ENCODE measurements around the gene UGT1A4. TPM values are rescaled to one million over a fixed set of nuclear protein-coding genes. Genes with fewer than 3 reads are reported as not detected.

Gene UGT1A4
- total and polyA plus RNA-seq, 9 donors = not detected

DNA sequence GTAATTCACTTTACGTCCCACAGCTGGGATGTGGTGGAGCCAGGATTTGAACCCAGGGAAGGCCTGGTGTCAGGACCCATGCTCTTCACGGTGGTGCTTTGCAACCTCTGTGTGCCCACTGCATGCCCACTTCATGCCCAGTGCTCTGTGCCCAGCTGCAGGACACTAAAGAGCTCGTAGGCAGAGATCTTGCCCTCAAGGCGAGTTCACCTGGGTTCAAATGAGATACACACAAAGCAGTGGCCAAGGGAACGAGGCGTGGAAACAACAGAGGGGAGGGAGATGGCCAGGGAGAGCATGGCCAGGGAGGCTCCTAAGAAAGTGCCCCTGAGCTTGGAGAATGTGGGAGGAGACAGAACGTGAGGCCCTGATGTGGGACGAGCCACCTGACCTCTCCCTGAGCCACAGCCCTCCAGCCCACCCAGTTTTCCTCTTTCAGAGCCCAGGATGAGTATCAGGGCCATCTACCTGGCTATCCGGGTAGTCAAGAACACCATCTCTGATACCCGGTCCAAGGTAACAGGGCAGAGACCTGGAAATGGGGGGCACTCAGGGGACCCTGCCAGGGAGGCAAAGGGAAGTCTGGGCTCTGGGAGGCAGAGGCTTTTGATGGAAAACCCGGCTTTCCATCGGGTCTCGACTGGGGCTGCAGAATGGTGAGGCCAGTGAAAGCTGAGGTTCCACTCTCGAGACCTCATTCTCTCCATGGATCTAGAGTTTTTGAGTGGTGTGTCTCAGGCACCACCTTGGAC, 80.0 kb downstream of the UGT1A4 start:
- WGBS (ENCODE audit: insufficient coverage) = 88% methylated on average over 12 of the region's 14 CpGs
- no peaks in the 10 kb centered on the region for H3K9me3 ChIP-seq (replicated peaks; ENCODE audit: control insufficient read depth, low read depth, low read length)

DNA sequence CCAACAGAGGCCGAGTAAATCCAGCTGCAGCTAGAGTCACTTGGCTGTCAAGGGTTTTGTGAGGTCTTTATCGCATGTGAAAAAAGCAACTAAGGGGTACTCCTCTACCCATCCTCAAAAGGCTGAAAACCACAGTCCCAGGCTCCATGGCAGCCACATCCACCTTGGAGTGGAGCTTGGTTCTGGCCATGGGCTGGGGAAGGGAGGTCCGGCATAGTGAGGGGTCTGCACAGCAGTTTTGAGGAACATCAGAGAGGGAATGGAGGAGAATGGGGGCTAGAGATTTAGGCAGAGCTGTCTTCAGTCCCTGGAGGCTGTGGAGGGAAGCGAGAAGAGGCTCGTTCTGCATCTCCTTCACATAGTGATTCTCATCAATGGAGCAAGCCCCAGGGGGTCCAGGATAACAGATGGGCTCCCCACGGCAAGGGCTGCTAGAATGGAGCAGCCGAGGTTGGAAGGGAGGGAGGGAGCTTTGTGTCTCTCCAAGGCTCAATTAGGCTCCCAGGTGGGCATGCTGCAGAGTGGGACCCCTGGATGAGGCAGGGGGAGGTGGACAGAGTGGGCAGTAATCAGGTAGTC, 80.6 kb downstream of the UGT1A4 start:
- H3K9me3 ChIP-seq (replicated peaks; ENCODE audit: control insufficient read depth, low read depth, low read length) = no peaks in the 10 kb centered on the region
- H3K36me3 ChIP-seq (ENCODE audit: control insufficient read depth, insufficient read depth, low read length) = no peaks in the 10 kb centered on the region
- no peak overlapping the region for H3K4me3 ChIP-seq (ENCODE audit: low read length)
- WGBS (ENCODE audit: insufficient coverage) = 46% methylated on average over 2 of the region's 7 CpGs
- H3K27me3 ChIP-seq (ENCODE audit: control insufficient read depth, insufficient read depth, low read length) = peaks cover 3% of the 10 kb centered on the region
- no peak for DNase-seq
- H3K27ac ChIP-seq (ENCODE audit: low read length) = no peak overlapping the region
- no peaks in the 10 kb centered on the region for H3K4me1 ChIP-seq (ENCODE audit: control insufficient read depth, insufficient read depth, low read length)

More for the DNA sequence above, 80.0 kb downstream of the UGT1A4 start:
- H3K27me3 ChIP-seq (ENCODE audit: control insufficient read depth, insufficient read depth, low read length) = peaks cover 2% of the 10 kb centered on the region
- no peak for DNase-seq
- H3K4me1 ChIP-seq (ENCODE audit: control insufficient read depth, insufficient read depth, low read length) = no peaks in the 10 kb centered on the region
- no peaks in the 10 kb centered on the region for H3K36me3 ChIP-seq (ENCODE audit: control insufficient read depth, insufficient read depth, low read length)
- no peak overlapping the region for H3K27ac ChIP-seq (ENCODE audit: low read length)
- no peak overlapping the region for H3K4me3 ChIP-seq (ENCODE audit: low read length)

DNA sequence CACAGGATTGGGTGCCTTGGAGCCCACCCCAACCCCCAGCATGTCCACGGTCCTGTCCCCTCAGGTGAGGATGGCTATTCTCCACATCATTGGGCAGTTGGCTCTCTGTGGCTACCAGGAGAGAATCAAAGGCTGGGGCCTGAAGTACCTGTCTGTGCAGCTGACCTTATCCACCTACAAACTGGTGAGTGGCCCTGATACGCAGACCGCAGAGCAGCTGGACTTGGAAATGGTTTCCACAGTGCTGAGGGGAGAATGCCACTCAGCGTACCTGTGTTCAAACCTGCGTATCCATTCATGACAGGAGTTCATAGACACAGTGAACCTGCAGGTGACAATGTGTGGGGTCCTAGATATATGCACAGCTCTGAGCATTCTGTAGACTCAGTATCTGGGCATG, 81.2 kb downstream of the UGT1A4 start:
- DNase-seq = no peak
- Histone ChIP-seq H3K36me3 (ENCODE audit: control insufficient read depth, insufficient read depth, low read length) (no peaks in the 10 kb centered on the region), H3K9me3 (replicated peaks; ENCODE audit: control insufficient read depth, low read depth, low read length) (no peaks in the 10 kb centered on the region), H3K4me1 (ENCODE audit: control insufficient read depth, insufficient read depth, low read length) (no peaks in the 10 kb centered on the region), H3K27me3 (ENCODE audit: control insufficient read depth, insufficient read depth, low read length) (peaks cover 5% of the 10 kb centered on the region), H3K27ac (ENCODE audit: low read length) (no peak overlapping the region), H3K4me3 (ENCODE audit: low read length) (no peak overlapping the region)
- WGBS (ENCODE audit: insufficient coverage) = 70% methylated on average over 4 of the region's 5 CpGs

DNA sequence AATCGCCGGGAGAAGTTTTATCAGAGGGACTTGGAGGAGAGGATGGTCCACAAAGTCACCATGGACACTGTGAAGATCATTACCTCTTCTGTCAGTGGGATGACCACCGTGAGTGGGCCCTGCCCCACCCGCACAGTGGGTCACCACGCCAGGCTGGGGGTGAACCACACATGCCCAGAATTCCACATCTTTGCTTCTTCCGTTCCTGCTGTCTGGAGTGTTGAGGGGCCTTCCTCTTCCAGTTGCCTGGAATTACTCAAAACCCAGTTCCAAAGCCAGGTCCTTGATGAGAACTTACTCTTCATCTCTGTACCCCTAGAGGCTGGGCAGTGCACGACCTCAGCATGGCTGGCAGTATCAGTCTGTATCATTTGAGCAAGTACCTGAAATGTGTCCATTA, 81.7 kb downstream of the UGT1A4 start:
- no peak overlapping the region for H3K27ac ChIP-seq (ENCODE audit: low read length)
- no peaks in the 10 kb centered on the region for H3K9me3 ChIP-seq (replicated peaks; ENCODE audit: control insufficient read depth, low read depth, low read length)
- DNase-seq = no peak
- H3K27me3 ChIP-seq (ENCODE audit: control insufficient read depth, insufficient read depth, low read length) = peaks cover 5% of the 10 kb centered on the region
- no peak overlapping the region for H3K4me3 ChIP-seq (ENCODE audit: low read length)
- H3K4me1 ChIP-seq (ENCODE audit: control insufficient read depth, insufficient read depth, low read length) = no peaks in the 10 kb centered on the region
- WGBS (ENCODE audit: insufficient coverage) = 83% methylated on average over 3 of the region's 7 CpGs
- H3K36me3 ChIP-seq (ENCODE audit: control insufficient read depth, insufficient read depth, low read length) = no peaks in the 10 kb centered on the region

DNA sequence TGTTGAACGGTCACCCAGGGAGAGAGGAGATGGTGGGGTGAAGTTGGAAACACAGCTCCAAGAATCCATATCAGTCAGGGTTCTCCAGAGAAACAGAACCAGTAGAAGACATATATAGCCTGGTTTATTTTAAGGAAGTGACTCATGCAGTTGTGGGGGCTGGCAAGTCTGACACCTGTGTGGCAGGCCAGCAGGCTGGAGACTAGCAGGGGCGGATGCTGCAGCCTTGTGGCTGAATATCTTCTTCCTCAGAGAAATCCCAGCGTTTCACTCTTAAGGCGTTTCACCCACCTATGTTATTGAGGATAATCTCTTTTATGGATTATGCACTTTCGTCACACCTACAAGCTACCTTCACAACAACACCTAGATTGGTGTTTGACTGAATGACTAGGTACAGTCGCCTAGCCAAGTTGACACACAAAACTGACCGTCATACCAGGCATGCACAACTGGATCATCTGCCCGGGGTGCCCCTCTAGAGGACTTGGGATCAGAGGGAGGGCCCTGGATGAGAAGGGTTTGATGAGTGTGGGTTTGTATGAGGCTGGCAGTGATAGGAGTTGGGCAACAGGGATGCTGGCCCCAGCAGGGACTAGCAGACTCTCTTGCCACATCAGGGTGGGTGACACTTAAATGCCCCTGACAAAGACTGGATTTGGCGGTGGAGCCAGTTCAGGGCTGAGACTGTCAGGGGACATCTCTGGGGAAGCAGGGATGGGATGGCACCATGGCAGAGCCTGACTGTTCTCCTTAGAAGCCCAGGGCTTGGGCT, 83.0 kb downstream of the UGT1A4 start:
- H3K27ac ChIP-seq (ENCODE audit: low read length) = no peak overlapping the region
- H3K4me3 ChIP-seq (ENCODE audit: low read length) = no peak overlapping the region
- no CpG with 5 or more reads among the region's 9 CpGs for WGBS (ENCODE audit: insufficient coverage)
- H3K36me3 ChIP-seq (ENCODE audit: control insufficient read depth, insufficient read depth, low read length) = no peaks in the 10 kb centered on the region
- peaks cover 5% of the 10 kb centered on the region for H3K27me3 ChIP-seq (ENCODE audit: control insufficient read depth, insufficient read depth, low read length)
- H3K9me3 ChIP-seq (replicated peaks; ENCODE audit: control insufficient read depth, low read depth, low read length) = no peaks in the 10 kb centered on the region
- no peaks in the 10 kb centered on the region for H3K4me1 ChIP-seq (ENCODE audit: control insufficient read depth, insufficient read depth, low read length)
- no peak for DNase-seq

DNA sequence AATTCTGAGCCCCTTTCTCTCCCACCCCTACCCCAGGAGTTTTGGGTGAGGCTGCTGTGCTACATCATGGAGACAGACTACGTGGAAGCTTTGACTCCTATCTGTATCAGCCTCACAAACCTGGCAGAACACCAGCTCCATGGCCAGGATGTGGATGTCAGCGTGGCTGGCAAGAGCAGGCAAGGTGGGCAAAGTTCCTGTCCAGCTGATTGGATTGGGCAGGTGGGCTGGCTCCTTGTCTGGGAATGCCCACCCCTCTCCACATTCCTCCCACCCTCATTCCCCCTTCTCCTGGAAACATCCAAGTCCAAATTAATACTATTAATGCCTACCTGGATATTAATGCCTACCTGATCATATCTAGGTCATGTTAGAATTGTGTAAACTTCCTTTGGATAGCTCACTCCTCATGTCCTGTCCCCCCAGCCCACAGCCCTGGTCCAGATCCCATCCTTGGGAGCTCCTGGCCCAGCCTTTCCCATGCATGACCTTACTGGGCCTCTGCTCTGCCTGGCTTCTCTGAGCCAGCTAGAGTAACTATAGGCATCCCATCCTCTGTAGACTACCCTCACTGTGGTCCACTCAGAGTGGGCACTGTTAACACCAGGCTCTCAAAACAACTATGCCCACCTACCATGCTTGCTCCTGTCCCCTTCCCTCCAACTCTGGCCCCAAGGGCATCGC, 83.7 kb downstream of the UGT1A4 start:
- 17% methylated on average over 1 of the region's 3 CpGs for WGBS (ENCODE audit: insufficient coverage)

DNA sequence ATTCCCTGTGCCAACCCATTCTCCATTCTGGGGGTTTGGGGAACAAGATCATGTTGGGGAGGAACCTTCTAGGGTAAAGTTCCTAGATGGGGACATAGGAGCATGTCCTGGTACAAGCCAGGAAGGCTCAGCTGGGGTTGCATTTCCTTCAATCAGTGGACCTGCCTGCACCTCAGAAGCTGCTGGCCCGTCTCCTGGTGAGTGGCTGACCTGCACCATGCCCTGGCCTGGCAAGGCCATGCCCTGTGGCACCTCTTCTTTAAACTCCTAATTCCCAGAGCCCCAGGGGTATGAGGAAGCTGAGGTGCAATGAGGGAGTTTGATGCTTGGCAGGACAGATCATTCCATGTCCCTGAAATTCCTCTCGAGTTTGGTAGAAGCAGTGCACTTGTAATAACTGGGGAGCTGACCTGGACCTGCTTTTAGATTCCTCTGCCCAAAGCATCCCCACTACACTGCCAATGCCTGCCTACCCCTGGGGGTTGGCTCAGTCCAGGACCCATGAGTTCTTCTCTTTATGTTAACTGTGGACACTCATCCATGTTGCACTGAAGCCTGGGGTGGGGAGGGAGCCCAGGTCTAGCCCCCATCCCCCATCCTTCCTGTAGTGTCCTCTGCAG, 84.9 kb downstream of the UGT1A4 start:
- no CpG with 5 or more reads among the region's 2 CpGs for WGBS (ENCODE audit: insufficient coverage)
- Histone ChIP-seq H3K27me3 (ENCODE audit: control insufficient read depth, insufficient read depth, low read length) (peaks cover 8% of the 10 kb centered on the region), H3K36me3 (ENCODE audit: control insufficient read depth, insufficient read depth, low read length) (no peaks in the 10 kb centered on the region), H3K9me3 (replicated peaks; ENCODE audit: control insufficient read depth, low read depth, low read length) (no peaks in the 10 kb centered on the region), H3K4me1 (ENCODE audit: control insufficient read depth, insufficient read depth, low read length) (no peaks in the 10 kb centered on the region), H3K27ac (ENCODE audit: low read length) (no peak overlapping the region), H3K4me3 (ENCODE audit: low read length) (no peak overlapping the region)
- DNase-seq = no peak

More for the DNA sequence above, 83.7 kb downstream of the UGT1A4 start:
- Histone ChIP-seq H3K9me3 (replicated peaks; ENCODE audit: control insufficient read depth, low read depth, low read length) (no peaks in the 10 kb centered on the region), H3K4me3 (ENCODE audit: low read length) (no peak overlapping the region), H3K4me1 (ENCODE audit: control insufficient read depth, insufficient read depth, low read length) (no peaks in the 10 kb centered on the region), H3K27me3 (ENCODE audit: control insufficient read depth, insufficient read depth, low read length) (peaks cover 5% of the 10 kb centered on the region), H3K27ac (ENCODE audit: low read length) (no peak overlapping the region), H3K36me3 (ENCODE audit: control insufficient read depth, insufficient read depth, low read length) (no peaks in the 10 kb centered on the region)
- DNase-seq = no peak

DNA sequence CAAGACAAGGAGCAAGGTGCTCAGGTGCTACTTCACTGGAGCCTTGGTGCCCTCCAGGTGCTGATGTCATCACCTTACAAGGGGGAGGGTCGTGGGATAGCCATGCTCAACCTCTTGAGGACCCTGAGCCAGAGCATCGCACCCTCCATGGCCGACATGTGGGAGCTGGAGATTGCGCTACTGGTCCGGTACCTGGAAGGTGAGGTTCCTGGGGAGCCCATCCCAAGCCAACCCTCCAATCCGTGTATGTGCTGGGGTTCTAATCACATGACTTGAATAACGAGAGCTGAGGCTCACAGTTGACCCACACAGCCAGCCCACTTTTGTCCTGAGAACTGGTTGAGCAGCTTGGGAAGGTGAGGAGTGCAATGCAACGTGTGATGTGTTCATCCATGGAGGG, 85.5 kb downstream of the UGT1A4 start:
- Histone ChIP-seq H3K36me3 (ENCODE audit: control insufficient read depth, insufficient read depth, low read length) (no peaks in the 10 kb centered on the region), H3K4me1 (ENCODE audit: control insufficient read depth, insufficient read depth, low read length) (no peaks in the 10 kb centered on the region), H3K27ac (ENCODE audit: low read length) (no peak overlapping the region), H3K4me3 (ENCODE audit: low read length) (no peak overlapping the region), H3K9me3 (replicated peaks; ENCODE audit: control insufficient read depth, low read depth, low read length) (no peaks in the 10 kb centered on the region), H3K27me3 (ENCODE audit: control insufficient read depth, insufficient read depth, low read length) (peaks cover 11% of the 10 kb centered on the region)
- no peak for DNase-seq
- WGBS (ENCODE audit: insufficient coverage) = 75% methylated on average over 7 of the region's 8 CpGs

DNA sequence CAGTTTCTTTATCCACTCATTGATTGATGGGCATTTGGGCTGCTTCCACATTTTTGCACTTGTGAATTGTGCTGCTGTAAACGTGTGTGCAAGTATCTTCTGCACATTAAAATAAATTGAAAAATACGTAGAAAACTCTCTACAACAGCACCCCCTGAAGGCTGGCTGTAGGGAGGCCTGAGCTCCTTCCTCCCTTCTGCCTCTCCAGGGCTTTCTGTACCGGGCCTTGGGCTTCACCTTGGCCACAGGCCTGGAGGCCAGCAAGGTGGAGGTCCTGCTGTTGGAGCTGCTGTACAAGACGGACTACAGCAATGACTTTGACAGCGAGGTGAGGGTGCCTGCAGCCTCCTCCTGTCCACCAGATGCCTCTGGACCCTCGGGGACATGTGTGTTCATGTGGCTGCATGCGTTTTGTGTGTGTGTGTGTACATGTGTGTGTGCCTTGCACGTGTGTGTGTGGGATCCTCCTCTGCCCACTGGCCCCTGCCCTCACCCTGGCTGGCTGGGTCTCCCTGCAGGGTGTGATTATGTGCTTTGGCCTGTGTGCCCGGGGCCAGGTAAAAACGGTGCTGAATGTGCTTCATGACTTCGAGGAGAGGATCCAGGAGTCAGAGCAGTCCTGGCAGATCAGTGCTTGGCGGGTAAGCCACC, 88.8 kb downstream of the UGT1A4 start:
- Histone ChIP-seq H3K4me3 (ENCODE audit: low read length) (no peak overlapping the region), H3K4me1 (ENCODE audit: control insufficient read depth, insufficient read depth, low read length) (no peaks in the 10 kb centered on the region), H3K27ac (ENCODE audit: low read length) (no peak overlapping the region), H3K36me3 (ENCODE audit: control insufficient read depth, insufficient read depth, low read length) (no peaks in the 10 kb centered on the region), H3K27me3 (ENCODE audit: control insufficient read depth, insufficient read depth, low read length) (peaks cover 11% of the 10 kb centered on the region), H3K9me3 (replicated peaks; ENCODE audit: control insufficient read depth, low read depth, low read length) (no peaks in the 10 kb centered on the region)
- 76% methylated on average over 6 of the region's 12 CpGs for WGBS (ENCODE audit: insufficient coverage)
- no peak for DNase-seq
